Activated T-helper 1 cell treated with anti-CD3 and anti-CD28 coated beads, Interleukin-2, amount 50 U/mL, for 16 hours (primary cell): Measurements from ENCODE around the gene SBK2.

ENCODE experiments used
- DNase-seq, 2 donors: peaks; one replicate each; pipeline ENCODE4 v3.0.0-alpha.2; 2020; ENCODE audit warnings: low read depth in 1 of 2, low spot score in 1 of 2

The SBK2 gene

DNA sequence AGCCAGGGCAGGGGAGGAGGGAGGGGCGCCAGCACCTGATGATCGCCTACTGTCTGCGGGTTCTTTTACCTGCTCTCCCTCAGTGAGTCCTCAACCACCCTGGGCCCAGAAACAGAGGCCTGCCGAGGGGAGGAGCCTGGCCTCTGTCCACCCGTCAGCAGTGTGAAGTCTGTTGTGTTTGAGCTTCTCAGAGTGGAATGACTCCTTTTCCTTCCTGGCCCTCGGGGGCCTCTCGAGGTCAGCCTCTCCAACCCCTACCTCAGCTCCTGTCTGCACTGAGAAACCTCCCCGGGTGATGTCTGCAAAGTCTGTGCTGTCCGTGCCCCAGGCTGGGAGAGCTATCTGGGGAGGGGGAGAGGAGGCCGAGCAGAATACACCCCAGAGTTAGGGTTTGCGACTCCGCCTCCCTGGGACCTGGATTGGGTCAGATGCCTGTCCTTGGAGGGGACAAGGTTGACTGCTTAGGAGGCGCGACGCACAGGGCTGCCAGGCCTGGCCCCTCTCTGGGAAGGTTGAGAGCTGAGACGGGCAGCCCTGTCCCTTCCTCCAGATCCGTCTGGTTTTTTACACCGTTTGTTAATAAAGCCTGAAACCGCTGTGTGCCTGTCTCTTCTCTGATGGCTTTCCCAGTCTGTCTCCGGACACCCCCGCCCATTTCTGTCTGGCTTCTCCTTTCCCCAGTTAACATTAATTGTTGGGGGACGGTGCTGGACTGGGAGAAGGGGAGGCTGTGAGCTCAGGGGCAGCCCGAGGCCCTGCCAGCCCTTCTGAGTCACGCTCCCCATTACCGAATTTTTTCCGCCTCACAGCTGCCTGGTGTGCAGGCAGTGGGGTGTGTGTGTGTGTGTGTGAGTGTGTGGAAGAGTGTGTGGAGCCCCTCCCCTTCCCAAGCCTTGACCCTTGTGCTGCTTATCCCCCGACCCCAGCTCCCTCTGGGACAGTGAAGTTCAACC, 49.7 kb downstream of the SBK2 start:
- no peak for DNase-seq

DNA sequence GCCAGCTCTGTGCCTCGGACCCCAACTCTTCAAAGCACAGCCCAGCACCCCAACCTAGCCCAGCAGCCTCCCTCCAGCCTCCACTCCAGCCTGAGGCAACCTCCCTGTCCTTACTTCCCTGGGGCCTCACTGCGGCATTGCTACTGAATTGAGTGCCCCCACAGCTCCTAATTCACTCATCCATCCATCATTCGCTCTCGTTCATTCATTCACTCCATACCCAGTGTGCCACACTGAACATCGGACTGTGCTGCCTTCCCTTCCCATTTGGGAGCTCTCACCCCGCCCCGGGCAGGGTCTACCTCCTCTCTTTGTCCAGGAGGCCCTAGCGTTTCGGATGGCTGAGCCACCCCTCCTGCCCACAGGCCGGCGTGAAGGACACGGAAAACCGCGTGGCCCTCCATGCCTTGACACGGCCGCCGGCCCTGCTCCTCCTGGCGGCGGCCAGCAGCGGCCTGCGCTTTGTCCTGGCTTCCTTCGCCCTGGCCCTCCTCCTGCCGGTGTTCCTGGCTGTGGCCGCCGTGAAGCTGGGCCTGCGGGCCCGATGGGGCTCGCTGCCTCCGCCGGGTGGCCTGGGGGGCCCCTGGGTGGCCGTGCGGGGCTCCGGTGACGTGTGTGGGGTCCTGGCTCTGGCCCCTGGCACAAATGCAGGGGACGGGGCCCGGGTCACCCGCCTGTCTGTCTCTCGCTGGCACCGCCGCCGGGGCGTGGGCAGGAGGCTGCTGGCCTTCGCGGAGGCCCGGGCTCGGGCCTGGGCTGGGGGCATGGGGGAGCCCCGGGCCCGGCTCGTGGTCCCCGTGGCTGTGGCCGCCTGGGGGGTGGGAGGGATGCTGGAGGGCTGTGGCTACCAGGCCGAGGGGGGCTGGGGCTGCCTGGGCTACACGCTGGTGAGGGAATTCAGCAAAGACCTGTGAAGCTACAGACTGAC, 50.6 kb downstream of the SBK2 start:
- no peak for DNase-seq

DNA sequence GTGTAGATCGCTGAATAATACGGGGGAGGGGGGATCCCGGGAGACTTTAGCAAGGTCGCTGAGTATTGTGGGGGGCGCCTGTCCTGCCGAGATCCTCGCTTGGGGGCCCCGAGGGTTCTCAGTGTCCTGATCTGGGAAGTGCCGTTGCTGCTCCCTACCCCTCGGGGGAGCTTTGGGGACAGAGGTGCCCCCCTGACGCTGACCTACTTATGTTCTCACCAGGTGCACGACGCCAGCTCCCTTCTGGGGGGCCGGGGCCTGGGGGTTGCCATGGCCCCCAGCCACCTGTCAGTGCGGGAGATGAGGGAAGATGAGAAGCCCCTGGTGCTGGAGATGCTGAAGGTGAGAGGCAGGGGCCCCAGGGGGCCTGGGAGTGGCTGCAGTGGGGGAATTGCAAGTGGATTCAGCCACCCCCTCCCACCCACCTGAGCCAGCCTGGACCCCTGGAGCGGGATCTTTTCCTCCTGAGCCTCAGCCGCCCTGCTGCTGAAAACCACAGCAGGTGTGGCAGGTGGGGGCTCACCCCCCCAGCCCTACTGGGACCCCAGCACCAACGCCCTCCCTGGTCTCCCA, 51.4 kb downstream of the SBK2 start:
- DNase-seq: no peak

DNA sequence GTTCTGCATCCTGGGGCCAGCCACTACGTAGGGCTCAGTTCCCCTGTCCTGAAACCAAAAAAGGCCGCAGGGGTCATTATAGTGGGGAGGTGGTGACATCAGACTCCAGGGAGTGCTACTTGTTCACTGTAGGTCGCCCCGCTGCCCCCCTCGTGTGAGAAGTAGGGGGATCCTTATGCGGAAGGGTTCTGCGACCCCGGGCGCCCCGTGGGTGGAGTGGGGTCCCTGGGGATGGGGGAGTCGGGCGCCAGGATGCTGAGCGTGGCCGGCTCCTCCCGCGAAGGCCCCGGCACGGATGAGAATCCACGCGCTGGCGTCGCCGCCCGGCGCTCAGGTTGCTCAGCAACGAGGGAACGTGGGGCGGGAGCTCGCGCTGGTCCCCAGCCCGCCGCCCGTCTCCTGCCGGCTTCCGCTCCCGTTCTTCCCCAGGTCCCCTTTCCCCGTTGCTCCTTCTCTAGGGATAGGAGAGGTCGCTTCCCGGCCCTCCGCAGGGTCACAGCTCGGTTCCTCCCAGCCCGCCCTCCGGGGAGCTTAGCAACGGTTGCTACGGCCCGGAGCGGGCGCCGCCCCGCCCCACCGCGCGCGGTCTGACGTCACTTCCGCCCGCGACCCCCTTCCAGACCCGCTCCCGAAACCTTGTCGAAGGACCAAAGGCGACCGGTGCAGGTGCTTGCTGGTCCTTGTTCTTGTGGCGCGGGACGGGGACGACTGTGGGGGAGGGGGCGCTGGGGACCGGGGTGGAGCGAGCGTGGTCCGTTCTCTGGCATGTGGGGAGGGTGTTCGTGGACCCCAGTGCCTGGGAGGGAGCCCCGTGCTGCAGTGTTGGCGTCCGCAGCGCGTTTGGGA, 52.1 kb downstream of the SBK2 start, which contains the start of gene NAT14:
Gene NAT14 (plus strand): TSS at position 596 of the 846 bp plus-strand sequence. CDS start 521 bp downstream, outside the sequence.
- peak; percentile 13 to 51 for DNase-seq

DNA sequence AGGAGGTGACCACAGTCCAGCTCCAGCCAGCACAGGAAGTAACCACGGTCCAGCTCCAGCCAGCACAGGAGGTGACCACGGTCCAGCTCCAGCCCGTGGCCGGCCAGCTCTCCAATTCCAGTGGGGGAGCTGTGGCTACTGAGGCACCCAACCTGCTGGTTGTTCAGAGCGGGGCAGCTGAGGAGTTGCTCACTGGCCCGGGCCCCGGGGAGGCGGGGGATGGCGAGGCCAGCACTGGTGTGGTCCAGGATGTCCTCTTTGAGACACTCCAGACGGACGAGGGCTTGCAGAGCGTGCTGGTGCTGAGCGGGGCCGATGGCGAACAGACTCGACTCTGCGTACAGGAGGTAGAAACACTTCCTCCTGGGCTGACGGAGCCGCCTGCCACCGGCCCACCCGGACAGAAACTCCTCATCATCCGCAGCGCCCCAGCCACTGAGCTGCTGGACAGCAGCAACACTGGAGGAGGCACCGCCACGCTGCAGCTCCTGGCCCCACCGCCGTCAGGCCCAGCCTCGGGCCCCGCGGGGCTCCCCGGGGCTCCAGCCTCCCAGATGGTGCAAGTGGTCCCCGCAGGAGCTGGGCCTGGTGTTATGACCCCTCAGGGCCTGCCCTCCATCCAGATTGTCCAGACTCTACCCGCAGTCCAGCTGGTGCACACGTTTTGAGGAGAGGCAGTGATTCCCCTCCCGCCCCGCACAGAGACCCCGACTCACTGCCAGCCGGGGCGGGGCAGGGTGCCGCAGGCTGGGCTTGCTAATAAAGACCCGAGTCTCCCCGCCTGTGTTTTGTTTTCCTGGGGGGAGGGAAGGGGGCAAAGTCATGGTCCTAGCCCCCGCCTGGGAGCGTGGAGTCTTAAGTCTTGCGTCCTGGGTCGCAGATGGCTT, 53.0 kb downstream of the SBK2 start:
- no peak for DNase-seq

DNA sequence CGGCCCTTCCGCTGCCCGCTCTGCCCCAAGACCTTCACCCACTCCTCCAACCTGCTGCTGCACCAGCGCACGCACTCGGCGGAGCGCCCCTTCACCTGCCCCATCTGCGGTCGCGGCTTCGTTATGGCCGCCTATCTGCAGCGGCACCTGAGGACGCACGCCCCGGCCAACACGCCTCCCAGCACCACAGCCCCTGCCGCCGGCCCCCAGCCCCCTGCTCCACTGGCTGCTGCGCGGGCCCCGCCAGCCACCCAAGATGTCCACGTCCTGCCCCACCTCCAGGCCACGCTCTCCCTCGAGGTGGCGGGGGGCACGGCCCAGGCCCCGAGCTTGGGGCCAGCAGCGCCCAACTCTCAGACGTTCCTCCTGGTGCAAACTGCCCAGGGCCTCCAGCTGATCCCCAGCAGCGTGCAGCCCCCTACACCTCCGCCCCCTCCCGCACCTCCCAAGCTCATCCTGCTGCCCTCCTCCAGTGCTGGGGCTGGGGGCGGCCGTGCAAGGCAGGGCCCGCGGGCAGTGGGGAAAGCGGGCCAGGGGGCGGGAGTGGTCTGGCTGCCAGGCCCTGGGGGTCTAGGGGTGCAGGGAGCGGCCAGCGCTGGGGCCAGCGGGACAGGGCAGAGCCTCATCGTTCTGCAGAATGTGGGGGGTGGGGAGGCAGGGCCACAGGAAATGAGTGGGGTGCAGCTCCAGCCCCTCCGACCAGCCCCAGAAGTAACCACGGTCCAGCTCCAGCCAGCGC, 53.8 kb downstream of the SBK2 start:
- DNase-seq: no peak

DNA sequence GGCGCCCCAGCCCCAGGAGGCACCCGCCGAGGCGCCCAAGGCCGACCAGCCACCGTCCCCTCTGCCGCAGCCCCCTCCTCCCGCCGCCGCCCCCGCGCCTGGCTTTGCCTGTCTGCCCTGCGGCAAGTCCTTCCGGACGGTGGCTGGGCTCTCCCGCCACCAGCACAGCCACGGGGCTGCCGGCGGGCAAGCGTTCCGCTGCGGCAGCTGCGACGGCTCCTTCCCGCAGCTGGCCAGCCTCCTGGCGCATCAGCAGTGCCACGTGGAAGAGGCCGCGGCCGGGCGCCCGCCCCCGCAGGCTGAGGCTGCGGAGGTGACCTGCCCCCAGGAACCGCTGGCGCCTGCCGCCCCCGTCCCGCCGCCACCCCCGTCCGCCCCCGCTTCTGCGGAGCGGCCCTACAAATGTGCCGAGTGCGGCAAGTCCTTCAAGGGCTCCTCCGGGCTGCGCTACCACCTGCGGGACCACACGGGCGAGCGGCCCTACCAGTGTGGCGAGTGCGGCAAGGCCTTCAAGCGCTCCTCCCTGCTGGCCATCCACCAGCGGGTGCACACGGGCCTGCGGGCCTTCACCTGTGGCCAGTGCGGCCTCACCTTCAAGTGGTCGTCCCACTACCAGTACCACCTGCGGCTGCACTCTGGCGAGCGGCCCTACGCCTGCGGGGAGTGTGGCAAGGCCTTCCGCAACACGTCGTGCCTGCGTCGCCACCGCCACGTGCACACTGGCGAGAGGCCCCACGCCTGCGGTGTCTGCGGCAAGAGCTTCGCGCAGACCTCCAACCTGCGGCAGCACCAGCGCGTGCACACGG, 54.6 kb downstream of the SBK2 start:
- DNase-seq: no peak

DNA sequence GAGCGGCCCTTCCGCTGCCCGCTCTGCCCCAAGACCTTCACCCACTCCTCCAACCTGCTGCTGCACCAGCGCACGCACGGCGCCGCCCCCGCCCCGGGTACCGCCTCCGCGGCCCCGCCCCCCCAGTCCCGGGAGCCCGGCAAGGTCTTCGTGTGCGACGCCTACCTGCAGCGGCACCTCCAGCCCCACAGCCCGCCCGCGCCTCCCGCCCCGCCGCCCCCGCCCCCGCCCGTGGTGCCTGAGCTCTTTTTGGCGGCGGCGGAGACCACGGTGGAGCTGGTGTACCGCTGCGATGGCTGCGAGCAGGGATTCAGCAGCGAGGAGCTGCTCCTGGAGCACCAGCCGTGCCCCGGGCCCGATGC, 55.2 kb downstream of the SBK2 start:
- DNase-seq: no peak

DNA sequence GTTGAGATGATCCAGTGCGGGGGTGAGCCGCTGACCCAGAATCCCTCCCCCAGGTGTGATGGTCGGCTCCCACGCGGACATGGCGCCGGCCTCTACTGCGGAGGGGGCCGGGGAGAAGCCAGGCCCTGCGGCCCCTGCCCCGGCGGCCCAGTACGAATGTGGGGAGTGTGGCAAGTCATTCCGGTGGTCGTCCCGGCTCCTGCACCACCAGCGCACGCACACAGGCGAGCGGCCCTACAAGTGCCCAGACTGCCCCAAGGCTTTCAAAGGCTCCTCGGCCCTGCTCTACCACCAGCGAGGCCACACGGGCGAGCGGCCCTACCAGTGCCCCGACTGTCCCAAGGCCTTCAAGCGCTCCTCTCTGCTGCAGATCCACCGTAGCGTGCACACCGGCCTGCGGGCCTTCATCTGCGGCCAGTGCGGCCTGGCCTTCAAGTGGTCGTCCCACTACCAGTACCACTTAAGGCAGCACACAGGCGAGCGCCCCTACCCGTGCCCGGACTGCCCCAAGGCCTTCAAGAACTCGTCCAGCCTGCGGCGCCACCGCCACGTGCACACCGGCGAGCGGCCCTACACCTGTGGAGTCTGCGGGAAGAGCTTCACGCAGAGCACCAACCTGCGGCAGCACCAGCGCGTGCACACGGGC, 55.7 kb downstream of the SBK2 start:
- DNase-seq: no peak

DNA sequence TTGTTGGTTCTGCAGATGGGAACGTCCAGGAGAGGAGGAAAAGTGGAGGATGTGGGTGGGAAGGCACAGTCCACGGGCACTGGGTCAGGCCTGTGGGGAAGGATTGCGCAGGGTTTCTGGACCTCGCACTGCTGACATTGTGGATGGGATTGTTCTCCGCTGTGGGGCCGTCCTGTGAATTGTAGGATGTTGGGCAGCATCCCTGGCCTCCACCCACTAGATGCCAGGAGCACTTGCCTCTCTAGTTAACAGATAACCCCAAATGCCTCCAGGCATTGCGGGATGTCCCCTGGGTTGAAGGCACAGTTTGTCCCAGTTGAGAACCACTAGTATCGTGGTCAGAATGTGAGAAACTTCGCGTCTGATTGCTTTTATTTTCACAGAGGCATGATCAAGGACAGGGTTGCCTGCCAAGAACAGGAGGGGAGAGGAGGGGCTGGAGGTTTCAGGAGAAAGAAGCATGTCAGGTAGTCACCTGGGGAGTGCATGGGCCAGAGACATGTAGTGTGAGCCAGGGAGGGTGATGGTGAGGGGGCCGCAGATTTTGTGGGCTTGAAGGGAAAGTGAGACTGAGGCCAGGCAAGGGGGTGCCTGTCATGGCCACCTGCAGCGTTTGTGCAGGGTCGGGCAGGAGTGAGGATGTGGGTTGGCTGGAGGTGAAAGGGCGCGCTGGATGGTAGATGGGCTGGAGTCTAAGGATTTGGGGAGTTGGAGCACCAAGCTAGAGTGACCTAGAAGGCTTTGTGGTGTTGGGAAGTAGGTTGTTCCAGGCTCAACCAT, 57.3 kb downstream of the SBK2 start:
- DNase-seq: no peak

DNA sequence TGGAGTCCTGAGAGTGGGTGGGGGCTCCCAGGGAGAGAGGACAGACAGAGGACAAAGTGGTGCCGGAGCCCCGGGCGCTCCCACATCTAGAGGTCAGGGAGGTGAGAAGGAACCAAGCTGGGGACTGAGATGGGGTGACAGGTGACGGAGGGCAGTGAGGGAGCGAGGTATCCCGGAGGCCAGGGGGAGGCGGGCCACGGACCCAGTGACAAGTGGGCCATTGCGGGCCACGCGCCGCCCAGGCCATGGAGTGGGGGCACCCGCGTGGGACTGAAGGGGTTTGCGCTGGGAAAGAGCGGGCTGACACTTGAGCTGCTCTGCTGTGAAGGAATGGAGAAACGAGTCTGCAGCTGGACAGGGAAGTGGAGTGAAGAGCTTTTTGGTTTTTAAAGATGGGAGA, 57.9 kb downstream of the SBK2 start:
- DNase-seq: no peak
